Hepatocyte (in vitro differentiated cells): ENCODE measurements around the gene FGF8.

Source experiments
- CTCF ChIP-seq: fragments of 200-600 bp; sonication (generic); IDR thresholded peaks from 2 replicates; pipeline ENCODE4 v1.5.1; 2016; ENCODE audit warnings: antibody characterized with exemption, mild to moderate bottlenecking; ENCODE audit not compliant: poor library complexity
- EZH2 ChIP-seq: fragments of 200-600 bp; sonication (generic); IDR thresholded peaks from 2 replicates; pipeline ENCODE4 v1.6.1; 2016; ENCODE audit warnings: antibody characterized with exemption, mild to moderate bottlenecking, borderline replicate concordance

GRCh38 chr10:101817337-101818118 is 41.6 kb upstream of the FGF8 start:
- TF ChIP-seq CTCF, result no peak
- TF ChIP-seq EZH2, result no peak
